ENCODE data around the gene REL.

REL gene

DNA sequence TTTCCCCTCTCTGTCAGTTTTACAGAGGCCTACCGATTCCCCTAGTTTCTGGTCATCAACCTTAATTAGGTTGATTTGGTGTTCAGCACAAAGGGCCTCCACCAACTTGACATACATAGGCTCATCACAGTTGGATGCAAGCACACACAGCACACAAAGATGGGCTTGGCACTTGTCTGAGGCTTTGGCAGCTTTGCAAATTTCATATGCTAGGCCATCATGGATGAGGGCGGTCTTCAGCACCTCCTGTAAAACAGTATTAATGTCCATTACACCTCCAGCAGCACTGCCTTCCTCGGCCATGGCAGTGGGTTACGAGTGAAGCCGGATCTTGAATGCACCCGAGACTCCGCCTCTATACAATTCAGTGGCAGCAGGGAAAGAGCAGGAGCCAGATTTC lies 56.9 kb downstream of the REL start:
- DNase-seq (ENCODE audit: low read depth): no peak
- H3K4me3 ChIP-seq (ENCODE audit: low read length): no peak overlapping the region
- TF ChIP-seq, protein P1, sequence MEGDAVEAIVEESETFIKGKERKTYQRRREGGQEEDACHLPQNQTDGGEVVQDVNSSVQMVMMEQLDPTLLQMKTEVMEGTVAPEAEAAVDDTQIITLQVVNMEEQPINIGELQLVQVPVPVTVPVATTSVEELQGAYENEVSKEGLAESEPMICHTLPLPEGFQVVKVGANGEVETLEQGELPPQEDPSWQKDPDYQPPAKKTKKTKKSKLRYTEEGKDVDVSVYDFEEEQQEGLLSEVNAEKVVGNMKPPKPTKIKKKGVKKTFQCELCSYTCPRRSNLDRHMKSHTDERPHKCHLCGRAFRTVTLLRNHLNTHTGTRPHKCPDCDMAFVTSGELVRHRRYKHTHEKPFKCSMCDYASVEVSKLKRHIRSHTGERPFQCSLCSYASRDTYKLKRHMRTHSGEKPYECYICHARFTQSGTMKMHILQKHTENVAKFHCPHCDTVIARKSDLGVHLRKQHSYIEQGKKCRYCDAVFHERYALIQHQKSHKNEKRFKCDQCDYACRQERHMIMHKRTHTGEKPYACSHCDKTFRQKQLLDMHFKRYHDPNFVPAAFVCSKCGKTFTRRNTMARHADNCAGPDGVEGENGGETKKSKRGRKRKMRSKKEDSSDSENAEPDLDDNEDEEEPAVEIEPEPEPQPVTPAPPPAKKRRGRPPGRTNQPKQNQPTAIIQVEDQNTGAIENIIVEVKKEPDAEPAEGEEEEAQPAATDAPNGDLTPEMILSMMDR (conservative IDR thresholded peaks at IDR 0.05; ENCODE audit: low read length): no peak

DNA sequence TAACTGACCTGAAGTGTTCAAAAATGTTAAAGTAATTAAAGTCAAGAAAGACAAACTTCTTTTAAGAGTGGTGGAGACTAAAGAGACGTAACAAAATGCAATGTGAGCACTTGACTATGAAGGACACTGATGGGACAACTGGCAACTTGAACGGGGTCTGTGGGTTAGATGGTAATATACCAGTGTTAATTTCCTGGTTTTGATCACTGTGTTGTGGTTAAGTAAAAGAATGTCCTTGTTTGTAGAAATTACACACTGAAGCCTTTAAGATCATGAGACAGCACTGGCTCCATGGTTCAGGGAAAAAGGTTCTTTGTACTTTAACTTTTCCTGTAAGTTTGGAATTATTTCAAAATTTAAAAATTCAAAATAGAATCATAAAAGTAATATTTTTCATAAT lies 58.2 kb downstream of the REL start:
- TF ChIP-seq, protein P1 (conservative IDR thresholded peaks at IDR 0.05; ENCODE audit: low read length): no peak
- DNase-seq (ENCODE audit: low read depth): no peak
- H3K4me3 ChIP-seq (ENCODE audit: low read length): no peak overlapping the region

DNA sequence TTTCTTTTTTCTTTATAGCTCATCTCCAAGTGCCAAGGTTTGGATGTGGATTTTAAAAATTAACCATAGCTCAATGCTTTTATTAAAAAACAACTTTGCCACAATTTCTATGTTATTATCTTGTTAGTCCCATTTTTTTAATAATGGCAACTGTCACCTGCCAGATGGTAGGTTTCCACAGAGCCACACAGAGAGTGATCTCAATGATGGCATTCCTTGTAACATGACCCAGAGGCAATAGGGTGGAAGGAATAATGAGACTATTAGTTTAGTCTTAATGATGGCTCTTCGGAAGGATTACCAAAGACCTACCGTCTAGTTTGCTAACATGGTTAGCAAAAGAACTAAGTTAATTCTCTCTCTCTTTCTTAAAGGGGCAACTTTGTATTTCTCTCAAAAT lies 64.0 kb downstream of the REL start:
- no peak overlapping the region for H3K4me3 ChIP-seq (ENCODE audit: low read length)
- TF ChIP-seq, protein P1 (conservative IDR thresholded peaks at IDR 0.05; ENCODE audit: low read length): no peak
- DNase-seq (ENCODE audit: low read depth): no peak

DNA sequence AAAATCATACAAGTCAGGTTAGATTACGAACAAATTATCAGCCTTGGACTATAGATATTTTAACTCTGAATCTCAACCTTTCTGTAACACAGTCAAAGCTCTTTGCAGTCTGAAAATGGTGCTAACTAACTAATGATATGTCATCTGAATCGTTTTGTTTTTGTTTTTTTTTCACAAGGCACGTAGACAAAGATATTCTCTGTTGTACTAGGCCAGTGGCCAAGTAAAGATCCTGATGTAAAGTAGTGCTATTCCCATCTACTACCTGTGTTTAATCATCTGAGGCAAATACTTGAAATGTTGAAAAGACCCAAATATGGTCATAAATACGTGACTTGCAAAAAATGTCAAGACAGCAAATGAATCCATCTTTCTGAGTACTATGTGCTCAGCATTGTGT lies 65.7 kb downstream of the REL start:
- H3K4me3 ChIP-seq (ENCODE audit: low read length): no peak overlapping the region
- TF ChIP-seq, protein P1 (conservative IDR thresholded peaks at IDR 0.05; ENCODE audit: low read length): no peak
- DNase-seq (ENCODE audit: low read depth): no peak

DNA sequence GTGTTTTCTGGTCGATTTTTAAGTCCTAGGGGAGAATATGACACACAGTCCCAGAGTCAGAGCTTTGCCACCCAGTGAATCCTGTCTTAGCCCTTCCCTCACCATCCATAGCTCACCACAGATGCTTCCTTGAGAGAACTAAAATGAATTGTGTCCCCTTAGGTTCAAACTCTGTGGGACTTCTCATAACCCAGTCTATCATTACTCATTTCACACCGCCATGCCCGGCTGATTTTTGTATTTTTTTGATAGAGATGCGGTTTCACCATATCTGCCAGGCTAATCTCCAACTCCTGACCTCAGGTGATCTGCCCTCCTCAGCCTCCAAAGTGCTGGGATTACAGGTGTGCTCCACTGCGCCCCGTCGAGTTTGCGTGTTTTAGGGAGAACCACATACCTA lies 66.8 kb downstream of the REL start:
- TF ChIP-seq, protein P1 (conservative IDR thresholded peaks at IDR 0.05; ENCODE audit: low read length): no peak
- no peak for DNase-seq (ENCODE audit: low read depth)
- no peak overlapping the region for H3K4me3 ChIP-seq (ENCODE audit: low read length)

DNA sequence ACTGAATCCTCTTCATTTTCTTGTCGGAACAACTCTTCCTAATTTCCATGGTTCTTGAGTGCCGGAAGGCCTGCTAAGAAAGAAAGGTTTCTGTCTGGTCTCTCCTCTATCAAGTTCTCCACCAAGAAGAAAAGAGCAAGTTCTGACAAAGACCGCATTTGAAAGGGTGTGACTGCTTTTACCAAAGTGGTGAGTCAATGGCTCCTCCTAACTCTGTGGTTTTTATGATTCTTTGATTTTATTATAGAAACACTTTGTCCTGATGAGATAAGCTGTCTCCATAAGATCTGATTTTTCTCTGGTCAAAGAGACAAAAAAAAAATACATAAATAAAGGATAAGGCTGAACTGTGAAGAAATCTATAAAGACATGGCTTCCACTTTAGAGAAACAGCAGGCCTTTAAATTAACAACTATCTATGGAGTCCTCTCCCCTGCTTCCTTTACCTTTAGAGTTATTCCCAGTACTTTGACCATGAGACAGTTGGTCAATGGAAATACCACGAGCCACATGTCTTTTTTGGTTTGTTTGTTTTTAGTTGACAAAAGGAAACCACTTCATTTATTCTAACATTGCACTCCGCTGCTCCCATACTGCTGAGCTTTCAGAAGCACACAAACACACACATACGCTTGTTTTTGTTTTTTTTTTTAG lies 67.7 kb downstream of the REL start:
- DNase-seq (ENCODE audit: low read depth): no peak
- TF ChIP-seq, protein P1 (conservative IDR thresholded peaks at IDR 0.05; ENCODE audit: low read length): no peak
- no peak overlapping the region for H3K4me3 ChIP-seq (ENCODE audit: low read length)

DNA sequence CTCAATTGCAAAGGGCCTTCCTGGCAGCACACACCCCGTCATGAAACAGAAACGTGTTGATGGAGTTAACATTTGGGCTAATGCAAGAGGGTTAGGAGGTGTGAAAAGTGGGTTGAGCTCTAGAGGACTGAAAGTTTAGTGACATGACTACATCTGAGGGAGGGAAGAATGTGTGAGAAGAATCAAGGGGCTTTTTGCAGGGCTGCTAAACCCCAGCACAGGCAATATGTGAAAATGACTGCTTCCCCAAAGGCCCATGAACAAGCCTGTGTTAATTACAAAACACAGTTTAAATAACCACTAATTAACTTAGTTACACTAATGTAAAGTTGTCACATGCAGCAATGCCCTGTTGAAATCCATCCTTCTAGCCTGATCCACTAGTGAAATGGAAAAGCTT lies 72.8 kb downstream of the REL start:
- TF ChIP-seq, protein P1 (conservative IDR thresholded peaks at IDR 0.05; ENCODE audit: low read length): no peak
- no peak for DNase-seq (ENCODE audit: low read depth)
- no peak overlapping the region for H3K4me3 ChIP-seq (ENCODE audit: low read length)
